Measurements from ENCODE around the gene GJA10. TPM values are rescaled to one million over a fixed set of nuclear protein-coding genes. Genes with fewer than 3 reads are reported as not detected.

GJA10 gene
- total RNA-seq, 2 donors from 2014 or later = not detected

DNA sequence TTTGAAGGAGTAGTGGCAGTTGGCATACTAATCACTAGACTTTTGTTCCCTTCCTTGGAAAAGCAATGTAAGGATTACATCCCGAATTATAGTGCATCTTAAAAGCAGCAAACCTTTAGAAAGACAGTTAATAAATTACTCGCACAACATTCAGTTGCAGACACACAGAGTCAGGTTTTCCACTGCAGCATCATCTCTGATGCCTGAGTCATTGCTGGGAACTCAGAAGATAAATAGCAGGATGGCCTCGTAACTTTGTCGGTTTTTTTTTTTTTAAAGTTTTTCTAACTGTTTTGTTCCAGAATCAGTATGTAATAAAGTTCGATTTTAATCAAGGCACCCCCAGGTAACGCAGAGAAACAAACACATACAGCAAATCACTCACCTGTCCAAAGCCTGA lies 34.3 kb downstream of the GJA10 start:
- H3K4me3 ChIP-seq = no peak overlapping the region
- no peak for DNase-seq (ENCODE audit: low spot score)
- peaks cover 9% of the 10 kb centered on the region for H3K36me3 ChIP-seq
- no peak for TF ChIP-seq CTCF (IDR thresholded peaks at IDR 0.05)
- H3K4me1 ChIP-seq (ENCODE audit: control insufficient read depth in 1 of 2, low read depth in 2 of 2) = no peaks in the 10 kb centered on the region
- no peaks in the 10 kb centered on the region for H3K27me3 ChIP-seq (replicated peaks; ENCODE audit: insufficient read depth)
- H3K27ac ChIP-seq = no peak overlapping the region
- no peak for ATAC-seq (ENCODE audit: insufficient number of reproducible peaks, low FRiP score, low read depth)
- no peaks in the 10 kb centered on the region for H3K9me3 ChIP-seq

DNA sequence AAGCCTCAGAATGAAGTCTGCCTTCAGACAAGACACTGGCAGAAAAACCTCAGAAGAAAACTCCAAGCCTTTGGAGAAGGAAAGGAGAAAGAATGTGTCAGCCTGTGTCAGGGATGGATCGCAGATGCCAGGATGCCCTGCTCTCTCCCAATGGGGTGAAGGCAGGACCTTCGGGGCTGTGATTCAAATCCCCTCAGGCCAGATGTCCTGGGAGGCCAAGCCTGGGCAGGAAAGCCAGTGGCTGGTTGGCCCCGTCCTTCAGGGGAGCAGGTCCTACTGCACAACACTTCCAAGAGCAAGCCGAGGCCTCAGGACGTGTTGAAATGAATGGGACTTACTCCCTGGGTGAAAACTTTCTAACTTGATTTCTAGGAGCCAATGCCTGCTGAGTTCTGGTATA lies 36.5 kb downstream of the GJA10 start:
- no peak overlapping the region for H3K4me3 ChIP-seq
- no peaks in the 10 kb centered on the region for H3K27me3 ChIP-seq (replicated peaks; ENCODE audit: insufficient read depth)
- H3K36me3 ChIP-seq = peaks cover 9% of the 10 kb centered on the region
- ATAC-seq (ENCODE audit: insufficient number of reproducible peaks, low FRiP score, low read depth) (no peak), DNase-seq (ENCODE audit: low spot score) (no peak)
- no peak for TF ChIP-seq CTCF (IDR thresholded peaks at IDR 0.05)
- no peaks in the 10 kb centered on the region for H3K9me3 ChIP-seq
- no peaks in the 10 kb centered on the region for H3K4me1 ChIP-seq (ENCODE audit: control insufficient read depth in 1 of 2, low read depth in 2 of 2)
- no peak overlapping the region for H3K27ac ChIP-seq

- no peaks in the 10 kb centered on the region for H3K4me1 ChIP-seq (ENCODE audit: control insufficient read depth in 1 of 2, low read depth in 2 of 2)
- no peak overlapping the region for H3K27ac ChIP-seq
- ATAC-seq (ENCODE audit: insufficient number of reproducible peaks, low FRiP score, low read depth) = no peak
- H3K36me3 ChIP-seq = peaks cover 11% of the 10 kb centered on the region
- no peak for DNase-seq (ENCODE audit: low spot score)
- TF ChIP-seq CTCF (IDR thresholded peaks at IDR 0.05) = no peak
- no peaks in the 10 kb centered on the region for H3K27me3 ChIP-seq (replicated peaks; ENCODE audit: insufficient read depth)
- no peaks in the 10 kb centered on the region for H3K9me3 ChIP-seq
- no peak overlapping the region for H3K4me3 ChIP-seq
Measured at GRCh38 chr6:89932245-89932802, 38.1 kb downstream of the GJA10 start.

DNA sequence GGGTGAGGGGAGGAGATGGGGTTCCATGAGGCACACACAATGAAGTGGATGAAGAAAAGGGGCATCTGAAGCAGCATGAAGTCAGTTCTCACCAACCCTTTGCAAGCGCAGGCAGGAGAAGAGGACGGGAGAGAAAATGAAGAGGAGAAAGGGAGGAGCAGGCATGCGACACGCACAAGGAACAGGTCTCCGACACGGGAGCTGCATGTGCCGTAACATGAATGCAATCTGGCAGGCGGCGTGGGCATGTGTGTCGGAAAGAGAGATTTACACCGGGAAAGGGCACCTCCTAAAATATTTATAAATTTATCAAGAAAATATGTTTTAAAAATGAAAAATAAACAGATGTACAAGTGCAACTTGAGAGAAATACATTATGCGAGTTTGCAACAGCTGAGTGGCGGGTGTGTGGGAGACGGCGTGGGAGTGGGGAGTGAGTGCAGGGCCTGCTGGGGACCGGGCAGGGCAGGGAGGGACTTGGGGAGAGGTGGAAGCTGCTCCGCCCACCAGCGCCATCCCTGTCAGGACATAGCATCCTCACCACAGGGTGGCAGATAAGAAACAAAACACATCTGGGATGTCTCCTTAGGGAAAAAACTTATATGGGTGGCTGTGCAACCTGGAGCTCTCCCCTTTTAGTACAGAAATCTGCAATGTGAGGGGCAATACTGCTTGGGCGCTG lies 40.6 kb downstream of the GJA10 start:
- ATAC-seq (ENCODE audit: insufficient number of reproducible peaks, low FRiP score, low read depth) (no peak), DNase-seq (ENCODE audit: low spot score) (no peak)
- Histone ChIP-seq H3K9me3 (no peaks in the 10 kb centered on the region), H3K27ac (no peak overlapping the region), H3K27me3 (replicated peaks; ENCODE audit: insufficient read depth) (no peaks in the 10 kb centered on the region), H3K4me3 (no peak overlapping the region), H3K4me1 (ENCODE audit: control insufficient read depth in 1 of 2, low read depth in 2 of 2) (no peaks in the 10 kb centered on the region), H3K36me3 (peaks cover 11% of the 10 kb centered on the region)
- TF ChIP-seq CTCF (IDR thresholded peaks at IDR 0.05) = no peak

DNA sequence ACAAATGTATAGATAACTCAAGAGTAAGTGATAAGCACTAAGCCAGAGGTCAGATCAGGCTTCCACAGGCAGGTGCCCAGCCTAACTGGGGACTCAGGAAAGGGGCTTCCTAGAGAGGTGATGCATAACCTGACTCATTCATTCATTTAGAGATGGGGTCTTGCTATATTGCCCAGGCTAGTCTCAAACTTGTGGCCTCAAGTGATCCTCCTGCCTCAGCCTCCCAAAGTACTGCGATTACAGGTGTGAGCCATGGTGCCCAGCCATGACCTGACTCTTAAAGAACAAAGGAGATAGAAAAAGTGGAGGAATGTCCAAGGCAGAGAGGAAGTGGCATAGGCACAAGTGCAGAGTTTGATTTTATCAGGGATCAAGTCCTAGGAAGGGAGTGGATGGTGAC lies 41.9 kb downstream of the GJA10 start:
- H3K4me3 ChIP-seq = no peak overlapping the region
- peaks cover 0 to 6% of the 10 kb centered on the region in 2 donors for H3K4me1 ChIP-seq (ENCODE audit: control insufficient read depth in 1 of 2, low read depth in 2 of 2)
- no peak for DNase-seq (ENCODE audit: low spot score)
- no peaks in the 10 kb centered on the region for H3K9me3 ChIP-seq
- no peak for ATAC-seq (ENCODE audit: insufficient number of reproducible peaks, low FRiP score, low read depth)
- no peaks in the 10 kb centered on the region for H3K27me3 ChIP-seq (replicated peaks; ENCODE audit: insufficient read depth)
- no peak overlapping the region for H3K27ac ChIP-seq
- TF ChIP-seq CTCF (IDR thresholded peaks at IDR 0.05) = no peak
- H3K36me3 ChIP-seq = peaks cover 11% of the 10 kb centered on the region
